HEK293 (cell line): ENCODE data around the gene NKX6-1.

ENCODE experiments used
- CTCF ChIA-PET: fragments of 350-600 bp; formaldehyde crosslinking; extraction: SDS; loops from one replicate; lab custom pipeline; 2021; ENCODE audit warnings: antibody characterized with exemption; lab: Yijun Ruan, JAX
- POLR2A ChIA-PET: fragments of 300-600 bp; formaldehyde crosslinking; extraction: SDS; loops from one replicate; lab custom pipeline; 2020; ENCODE audit warnings: antibody characterized with exemption, inconsistent platforms; lab: Yijun Ruan, JAX
- H3K27ac ChIP-seq: fragments of 200-500 bp; sonication (Bioruptor generic); 2 replicates; pipeline ENCODE4 v1.5.1; 2014; ENCODE audit warnings: low read depth, low read length, control low read depth, inconsistent platforms; ENCODE audit errors: extremely low read depth
- H3K36me3 ChIP-seq, 2 experiments: fragments of 200-500 bp in 1 of 2; sonication (Bioruptor generic) in 1 of 2; 1 replicate in 1 of 2; 2 replicates in 1 of 2; pipeline ENCODE4 v1.5.1; 2014 to 2017; ENCODE audit warnings: inconsistent platforms in 2 of 2, low read length in 2 of 2; ENCODE audit not compliant: control insufficient read depth in 2 of 2, insufficient read depth in 1 of 2
- H3K4me1 ChIP-seq: fragments of 200-500 bp; sonication (Bioruptor generic); 2 replicates; pipeline ENCODE4 v1.5.1; 2014; ENCODE audit warnings: mild to moderate bottlenecking, low read length, inconsistent platforms; ENCODE audit not compliant: control insufficient read depth, insufficient read depth
- H3K4me3 ChIP-seq: 2 replicates; pipeline ENCODE4 v1.5.1; 2011; ENCODE audit warnings: low read depth, mild to moderate bottlenecking, control low read depth, low read length, moderate library complexity
- H3K9me3 ChIP-seq: fragments of 200-500 bp; sonication (Bioruptor generic); 2 replicates; pipeline ENCODE4 v1.5.1; 2014; ENCODE audit warnings: low read depth, low read length, inconsistent platforms; ENCODE audit not compliant: control insufficient read depth, insufficient read depth
- AEBP2 ChIP-seq: fragments of 450-650 bp; formaldehyde crosslinking; IDR thresholded peaks from 2 replicates; pipeline ENCODE4 v1.5.1; 2016; ENCODE audit warnings: missing biosample characterization, missing genetic modification characterization, borderline replicate concordance
- HOXC10 ChIP-seq: sonication (generic); formaldehyde crosslinking; IDR thresholded peaks from 2 replicates; pipeline ENCODE4 v1.8.1; 2023; ENCODE audit warnings: mild to moderate bottlenecking, missing genetic modification reagents
- PBX3 ChIP-seq: sonication (generic); formaldehyde crosslinking; IDR thresholded peaks from 2 replicates; pipeline ENCODE4 v1.8.1; 2022; ENCODE audit warnings: mild to moderate bottlenecking, moderate library complexity, missing genetic modification reagents
- RBAK ChIP-seq: fragments of 450-650 bp; formaldehyde crosslinking; IDR thresholded peaks from 2 replicates; pipeline ENCODE4 v1.5.1; 2016; ENCODE audit warnings: missing biosample characterization, missing genetic modification characterization
- SCRT2 ChIP-seq: fragments of 450-650 bp; formaldehyde crosslinking; IDR thresholded peaks from 2 replicates; pipeline ENCODE4 v1.5.1; 2016; ENCODE audit warnings: missing biosample characterization, missing genetic modification characterization
- SP3 ChIP-seq: fragments of 450-650 bp; formaldehyde crosslinking; IDR thresholded peaks from 2 replicates; pipeline ENCODE4 v1.5.1; 2016; ENCODE audit warnings: missing biosample characterization, missing genetic modification characterization
- TCF7L2 ChIP-seq: IDR thresholded peaks from 2 replicates; pipeline ENCODE4 v1.6.1; 2011; ENCODE audit warnings: low read depth, mild to moderate bottlenecking, inconsistent platforms, low read length, moderate library complexity, borderline replicate concordance
- YY2 ChIP-seq: fragments of 450-650 bp; formaldehyde crosslinking; IDR thresholded peaks from 2 replicates; pipeline ENCODE4 v1.5.1; 2016; ENCODE audit warnings: missing biosample characterization, missing genetic modification characterization
- ZBTB17 ChIP-seq: fragments of 450-650 bp; formaldehyde crosslinking; IDR thresholded peaks from 2 replicates; pipeline ENCODE4 v1.5.1; 2016; ENCODE audit warnings: missing biosample characterization, missing genetic modification characterization
- ZBTB20 ChIP-seq: fragments of 450-650 bp; formaldehyde crosslinking; IDR thresholded peaks from 2 replicates; pipeline ENCODE4 v1.5.1; 2016; ENCODE audit warnings: missing biosample characterization, missing genetic modification characterization
- ZBTB7A ChIP-seq: fragments of 450-650 bp; formaldehyde crosslinking; IDR thresholded peaks from 2 replicates; pipeline ENCODE4 v1.5.1; 2016; ENCODE audit warnings: low read depth, missing biosample characterization, missing genetic modification characterization
- ZFP3 ChIP-seq: fragments of 450-650 bp; formaldehyde crosslinking; IDR thresholded peaks from 2 replicates; pipeline ENCODE4 v1.5.1; 2016; ENCODE audit warnings: low read depth, missing biosample characterization, missing genetic modification characterization
- ZFP41 ChIP-seq: fragments of 450-650 bp; formaldehyde crosslinking; IDR thresholded peaks from 2 replicates; pipeline ENCODE4 v1.5.1; 2016; ENCODE audit warnings: missing biosample characterization, missing genetic modification characterization, borderline replicate concordance
- ZNF184 ChIP-seq: fragments of 450-650 bp; IDR thresholded peaks from 2 replicates; pipeline ENCODE4 v1.5.1; 2018; ENCODE audit warnings: missing biosample characterization, mild to moderate bottlenecking, missing genetic modification characterization
- ZNF19 ChIP-seq: fragments of 450-650 bp; formaldehyde crosslinking; IDR thresholded peaks from 2 replicates; pipeline ENCODE4; 2016; ENCODE audit warnings: missing biosample characterization, missing genetic modification characterization, low read depth
- ZNF324 ChIP-seq: fragments of 450-650 bp; formaldehyde crosslinking; IDR thresholded peaks from 2 replicates; pipeline ENCODE4 v1.5.1; 2016; ENCODE audit warnings: missing biosample characterization, missing genetic modification characterization
- ZNF416 ChIP-seq: fragments of 450-650 bp; formaldehyde crosslinking; IDR thresholded peaks from 2 replicates; pipeline ENCODE4 v1.5.1; 2016; ENCODE audit warnings: missing biosample characterization, missing genetic modification characterization
- ZNF549 ChIP-seq: fragments of 450-650 bp; IDR thresholded peaks from 2 replicates; pipeline ENCODE4 v1.5.1; 2018; ENCODE audit warnings: missing biosample characterization, missing genetic modification characterization, mild to moderate bottlenecking, inconsistent platforms, moderate library complexity
- ZNF785 ChIP-seq: fragments of 450-650 bp; formaldehyde crosslinking; IDR thresholded peaks from 2 replicates; pipeline ENCODE4 v1.5.1; 2016; ENCODE audit warnings: missing biosample characterization, missing genetic modification characterization
- ZSCAN18 ChIP-seq: fragments of 450-650 bp; formaldehyde crosslinking; IDR thresholded peaks from 2 replicates; pipeline ENCODE4 v1.5.1; 2016; ENCODE audit warnings: missing biosample characterization, missing genetic modification characterization

Gene NKX6-1

GRCh38 chr4:84467601-84468000, 31.5 kb downstream of the NKX6-1 start:
- CTCF ChIA-PET = interaction anchor here (1.0 kb wide), 2 partner anchors 16 to 62 kb away, joined by 3 read pairs; no protein-coding TSS in a partner anchor
- POLR2A ChIA-PET = no interaction called here
- no peak for TF ChIP-seq TCF7L2
- H3K9me3 ChIP-seq = no peaks in the 10 kb centered on the region
- no peaks in the 10 kb centered on the region for H3K4me1 ChIP-seq
- no peak overlapping the region for H3K4me3 ChIP-seq
- no peaks in the 10 kb centered on the region for H3K36me3 ChIP-seq
- H3K27ac ChIP-seq = no peak overlapping the region

GRCh38 chr4:84459783-84460182, 39.3 kb downstream of the NKX6-1 start:
- no peaks in the 10 kb centered on the region for H3K36me3 ChIP-seq
- ChIA-PET CTCF (interaction anchor here (1.1 kb wide), 1 partner anchor 10 kb away, joined by 3 read pairs; no protein-coding TSS in a partner anchor), POLR2A (no interaction called here)
- no peaks in the 10 kb centered on the region for H3K9me3 ChIP-seq
- TF ChIP-seq ZBTB7A (tag by site-specific recombination) (no peak), HOXC10 (CRISPR knock-in tag) (no peak), SP3 (tag by site-specific recombination) (no peak), ZFP3 (no peak), YY2 (tag by site-specific recombination) (no peak), ZNF416 (no peak), AEBP2 (tag by site-specific recombination) (no peak), ZNF184 (tag by site-specific recombination) (no peak), ZNF785 (tag by site-specific recombination) (no peak), RBAK (tag by site-specific recombination) (no peak), SCRT2 (tag by site-specific recombination) (no peak)
- no peaks in the 10 kb centered on the region for H3K4me1 ChIP-seq
- no peak overlapping the region for H3K27ac ChIP-seq
- H3K4me3 ChIP-seq = no peak overlapping the region

GRCh38 chr4:84456157-84456556, 42.9 kb downstream of the NKX6-1 start:
- Histone ChIP-seq H3K4me1 (no peaks in the 10 kb centered on the region), H3K27ac (no peak overlapping the region), H3K4me3 (no peak overlapping the region), H3K9me3 (no peaks in the 10 kb centered on the region), H3K36me3 (no peaks in the 10 kb centered on the region)
- CTCF ChIA-PET = interaction anchor here (1.5 kb wide), 1 partner anchor 73 kb away, joined by 5 read pairs; no protein-coding TSS in a partner anchor
- POLR2A ChIA-PET = no interaction called here
- no peak for TF ChIP-seq PBX3 (CRISPR knock-in tag)
- TF ChIP-seq ZNF549 (tag by site-specific recombination) = no peak
- no peak for TF ChIP-seq ZNF19 (tag by site-specific recombination)
- TF ChIP-seq ZNF785 (tag by site-specific recombination) = no peak
- no peak for TF ChIP-seq ZNF324 (tag by site-specific recombination)
- TF ChIP-seq RBAK (tag by site-specific recombination) = no peak
- no peak for TF ChIP-seq ZBTB20 (tag by site-specific recombination)
- TF ChIP-seq ZBTB17 (tag by site-specific recombination) = no peak
- TF ChIP-seq ZSCAN18 (tag by site-specific recombination) = no peak
- no peak for TF ChIP-seq SCRT2 (tag by site-specific recombination)
- no peak for TF ChIP-seq ZFP41 (tag by site-specific recombination)
